HUES6 (cell line): ENCODE data around the gene DEPDC1.
"Not testable (repeated sequence)": the region's sequence is repeated elsewhere in the genome, so short reads cannot be mapped to it uniquely, and the experiment has no call there.

Experiments
- H3K27ac ChIP-seq: 2 replicates; pipeline ENCODE4 v1.7.0; 2013; ENCODE audit warnings: low read depth, mild to moderate bottlenecking, low read length, inconsistent platforms
- H3K27me3 ChIP-seq: 2 replicates; pipeline ENCODE4 v1.6.1; 2013; ENCODE audit warnings: low read length; ENCODE audit not compliant: control insufficient read depth, insufficient read depth
- H3K36me3 ChIP-seq: 2 replicates; pipeline ENCODE4 v1.6.1; 2013; ENCODE audit warnings: low read length; ENCODE audit not compliant: control insufficient read depth, insufficient read depth
- H3K4me1 ChIP-seq: 2 replicates; pipeline ENCODE4 v1.6.1; 2013; ENCODE audit warnings: low read length; ENCODE audit not compliant: control insufficient read depth, insufficient read depth
- H3K4me3 ChIP-seq: 2 replicates; pipeline ENCODE4 v1.5.1; 2013; ENCODE audit warnings: low read depth, low read length
- H3K9ac ChIP-seq: one replicate; pipeline ENCODE4 v1.6.1; 2013; ENCODE audit warnings: mild to moderate bottlenecking, low read length
- H3K9me3 ChIP-seq: 2 replicates; pipeline ENCODE4 v1.6.1; 2013; ENCODE audit warnings: low read depth, low read length; ENCODE audit not compliant: control insufficient read depth, insufficient read depth

Gene DEPDC1

DNA sequence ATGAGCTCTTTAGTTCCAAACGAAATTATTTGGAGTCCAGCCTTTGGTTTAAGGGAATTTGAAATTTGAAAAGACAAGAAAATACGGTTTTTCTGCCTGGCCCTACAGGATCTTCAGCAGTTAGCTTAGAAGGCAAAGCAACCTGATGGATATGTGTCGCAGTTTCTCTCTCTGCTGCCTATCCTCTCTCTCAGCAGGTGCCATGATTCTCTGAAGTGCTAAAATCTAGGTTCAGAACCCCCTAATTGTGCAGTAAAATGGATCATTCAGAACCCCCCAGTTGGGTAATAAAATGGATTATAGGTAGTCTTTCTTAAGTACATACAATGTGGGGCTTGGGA is 446 bp upstream of the DEPDC1 start:
- H3K9me3 ChIP-seq: no peaks in the 10 kb centered on the region
- peaks cover 19% of the 10 kb centered on the region for H3K4me1 ChIP-seq
- H3K27ac ChIP-seq: no peak overlapping the region
- H3K4me3 ChIP-seq: peak overlapping the region; percentile 94
- H3K9ac ChIP-seq: peak overlapping the region; percentile 50
- no peaks in the 10 kb centered on the region for H3K27me3 ChIP-seq
- H3K36me3 ChIP-seq: peaks cover 17% of the 10 kb centered on the region

DNA sequence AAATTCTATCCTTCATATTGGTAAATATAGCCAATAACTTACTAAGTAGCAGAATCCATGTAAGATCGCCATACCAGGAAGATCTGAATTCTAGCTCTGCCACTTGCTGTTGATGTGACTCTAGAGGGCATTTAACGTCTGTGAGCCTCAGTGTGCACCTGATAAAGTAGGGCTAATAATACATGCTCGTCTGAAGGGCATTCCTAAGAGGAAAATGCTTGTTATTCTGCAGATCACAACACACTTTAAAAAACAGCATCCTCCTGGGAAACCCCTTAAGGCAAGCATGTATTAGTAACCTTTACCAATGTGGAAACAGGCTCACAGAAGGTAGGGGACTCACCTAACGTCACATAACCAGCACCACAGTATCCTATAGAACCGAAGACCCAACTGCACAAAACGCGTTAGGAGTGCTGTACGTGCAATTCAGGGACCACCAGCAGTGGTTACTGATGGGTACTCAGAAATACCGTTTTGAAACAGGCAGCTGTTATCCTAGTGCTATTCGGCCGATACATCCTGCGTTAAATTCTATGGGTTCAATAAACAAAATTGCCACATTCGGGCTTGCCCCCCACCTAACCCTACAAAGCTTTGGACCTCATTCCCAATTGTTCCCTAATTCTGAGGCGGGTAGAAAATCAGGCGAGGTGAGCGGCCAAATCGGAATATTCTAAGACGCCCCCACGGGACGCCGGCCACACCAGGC is 758 bp downstream of the DEPDC1 start:
- Histone ChIP-seq H3K27me3 (no peaks in the 10 kb centered on the region), H3K9me3 (no peaks in the 10 kb centered on the region), H3K9ac (peak overlapping the region; percentile 96), H3K36me3 (peaks cover 29% of the 10 kb centered on the region), H3K4me1 (peaks cover 19% of the 10 kb centered on the region), H3K27ac (peak overlapping the region; percentile 85; the same call in 1 of the 2 replicates), H3K4me3 (peak overlapping the region; percentile 94)

DNA sequence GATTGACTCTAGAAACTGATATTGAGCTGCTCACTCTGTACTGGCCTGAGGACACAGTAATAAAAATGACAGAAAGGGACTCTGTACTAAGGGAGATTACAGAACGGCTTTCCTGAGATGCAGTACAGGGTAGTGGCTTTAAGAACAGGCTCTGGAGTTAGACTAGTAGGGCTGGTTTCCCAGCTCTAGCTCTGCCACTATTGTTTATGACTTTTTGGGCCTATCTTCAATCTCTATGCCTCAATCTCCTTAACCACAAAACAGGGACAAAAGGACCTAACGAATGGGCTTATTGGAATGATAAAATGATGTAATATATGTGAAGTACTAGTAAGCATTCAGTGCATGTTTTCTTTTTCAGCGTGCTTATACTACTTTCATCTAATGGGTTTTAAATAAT is 1.4 kb downstream of the DEPDC1 start:
- no peak overlapping the region for H3K27ac ChIP-seq
- H3K36me3 ChIP-seq: peaks cover 35% of the 10 kb centered on the region
- H3K27me3 ChIP-seq: no peaks in the 10 kb centered on the region
- peaks cover 19% of the 10 kb centered on the region for H3K4me1 ChIP-seq
- H3K9me3 ChIP-seq: no peaks in the 10 kb centered on the region
- H3K4me3 ChIP-seq: peak overlapping the region; percentile 94
- H3K9ac ChIP-seq: peak overlapping the region; percentile 96

DNA sequence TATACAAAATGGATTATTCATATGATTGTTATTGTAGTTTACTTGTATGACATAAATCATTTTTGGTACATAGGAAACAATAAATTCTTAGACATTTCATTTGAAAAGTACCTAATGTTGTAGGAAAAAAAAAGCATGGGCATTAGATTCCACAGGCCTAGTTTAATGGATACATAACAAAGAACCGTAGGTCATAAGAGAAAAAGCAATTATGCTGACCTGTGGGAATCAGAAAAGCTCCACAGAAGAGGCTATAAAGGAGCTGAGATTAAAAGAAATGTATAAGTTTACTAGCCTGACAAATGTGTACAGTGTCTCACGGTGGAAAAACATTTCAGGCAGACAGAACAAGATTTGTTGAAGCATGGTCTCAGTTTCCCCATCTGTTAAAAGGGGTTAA is 3.7 kb downstream of the DEPDC1 start:
- H3K9ac ChIP-seq: no peak overlapping the region
- H3K4me3 ChIP-seq: no peak overlapping the region
- H3K27me3 ChIP-seq: no peaks in the 10 kb centered on the region
- H3K4me1 ChIP-seq: peaks cover 19% of the 10 kb centered on the region
- H3K27ac ChIP-seq: no peak overlapping the region
- H3K9me3 ChIP-seq: no peaks in the 10 kb centered on the region
- peaks cover 58% of the 10 kb centered on the region for H3K36me3 ChIP-seq

DNA sequence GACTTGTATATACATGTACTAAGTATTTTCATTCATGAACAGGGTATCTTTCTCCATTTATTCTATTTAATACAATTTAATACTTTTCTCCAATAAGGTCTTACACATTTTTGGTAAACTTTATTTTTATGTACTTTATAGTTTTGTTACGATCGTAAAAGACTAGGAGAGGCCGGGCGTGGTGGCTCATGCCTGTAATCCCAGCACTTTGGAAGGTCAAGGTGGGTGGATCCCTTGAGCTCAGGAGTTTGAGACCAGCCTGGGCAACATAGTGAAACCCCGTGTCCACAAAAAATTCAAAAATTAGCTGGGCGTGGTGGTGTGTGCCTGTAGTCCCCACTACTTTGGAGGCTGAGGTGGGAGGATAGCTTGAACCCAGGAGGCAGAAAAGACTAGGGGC is 4.6 kb downstream of the DEPDC1 start:
- not testable (repeated sequence) for H3K27me3 ChIP-seq, H3K9me3 ChIP-seq, H3K4me3 ChIP-seq, H3K27ac ChIP-seq, H3K9ac ChIP-seq
- peaks cover 15% of the 10 kb centered on the region for H3K4me1 ChIP-seq
- peaks cover 68% of the 10 kb centered on the region for H3K36me3 ChIP-seq

DNA sequence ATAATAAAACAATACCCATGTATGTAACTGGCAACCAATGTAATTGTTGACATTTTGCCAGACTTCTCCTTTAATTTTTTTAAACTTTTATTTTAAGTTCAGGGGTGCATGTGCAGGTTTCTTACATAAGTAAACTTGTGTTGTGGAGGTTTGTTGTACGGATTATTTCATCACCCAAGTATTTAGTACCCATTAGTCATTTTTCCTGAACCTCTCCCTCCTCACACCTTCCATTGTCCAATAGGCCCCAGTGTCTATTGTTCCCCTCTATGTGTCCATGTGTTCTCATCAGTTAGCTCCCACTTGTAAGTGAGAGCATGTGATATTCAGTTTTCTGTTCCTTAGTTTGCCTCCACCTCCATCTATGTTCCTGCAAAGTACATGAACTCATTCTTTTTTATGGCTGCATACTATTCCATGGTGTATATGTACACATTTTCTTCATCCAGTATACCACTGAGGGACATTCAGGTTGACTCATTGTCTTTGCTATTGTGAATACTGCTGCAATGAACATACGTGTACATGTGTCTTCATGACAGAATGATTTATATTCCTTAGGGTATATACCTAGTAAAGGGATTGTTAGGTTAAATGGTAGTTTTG is 6.7 kb downstream of the DEPDC1 start:
- Histone ChIP-seq H3K4me3 (no peak overlapping the region), H3K36me3 (peaks cover 88% of the 10 kb centered on the region), H3K27me3 (no peaks in the 10 kb centered on the region), H3K9ac (no peak overlapping the region), H3K9me3 (no peaks in the 10 kb centered on the region), H3K4me1 (peaks cover 8% of the 10 kb centered on the region), H3K27ac (no peak overlapping the region)

DNA sequence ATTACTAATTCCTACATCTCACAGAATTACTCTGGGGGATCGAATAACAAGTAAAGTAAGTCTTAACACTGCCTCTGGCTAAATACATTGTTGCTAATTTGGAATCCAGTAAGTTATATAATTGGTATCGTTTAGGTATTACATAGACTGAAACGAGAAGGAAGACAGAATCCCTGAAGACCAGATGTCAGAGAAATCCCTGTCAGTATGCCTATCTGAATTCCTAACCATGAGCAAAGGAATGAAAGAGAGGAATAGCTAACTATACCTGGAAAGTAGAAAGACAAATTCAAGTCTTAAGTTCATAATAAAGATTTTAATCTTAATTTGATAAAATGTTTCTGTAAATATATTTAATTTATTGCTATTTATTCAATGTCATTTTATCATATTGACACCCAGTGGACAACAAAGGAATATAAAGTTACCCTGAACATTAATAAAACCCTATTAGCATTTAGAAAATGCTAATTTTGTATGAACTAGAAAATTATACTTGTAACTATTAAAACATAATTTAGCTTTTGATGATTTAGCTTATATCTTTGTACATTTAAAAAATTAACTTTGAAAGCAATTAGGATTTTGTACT is 11.4 kb downstream of the DEPDC1 start:
- peaks cover 94% of the 10 kb centered on the region for H3K36me3 ChIP-seq
- no peak overlapping the region for H3K9ac ChIP-seq
- no peak overlapping the region for H3K4me3 ChIP-seq
- no peaks in the 10 kb centered on the region for H3K4me1 ChIP-seq
- H3K27me3 ChIP-seq: no peaks in the 10 kb centered on the region
- no peak overlapping the region for H3K27ac ChIP-seq
- H3K9me3 ChIP-seq: no peaks in the 10 kb centered on the region

DNA sequence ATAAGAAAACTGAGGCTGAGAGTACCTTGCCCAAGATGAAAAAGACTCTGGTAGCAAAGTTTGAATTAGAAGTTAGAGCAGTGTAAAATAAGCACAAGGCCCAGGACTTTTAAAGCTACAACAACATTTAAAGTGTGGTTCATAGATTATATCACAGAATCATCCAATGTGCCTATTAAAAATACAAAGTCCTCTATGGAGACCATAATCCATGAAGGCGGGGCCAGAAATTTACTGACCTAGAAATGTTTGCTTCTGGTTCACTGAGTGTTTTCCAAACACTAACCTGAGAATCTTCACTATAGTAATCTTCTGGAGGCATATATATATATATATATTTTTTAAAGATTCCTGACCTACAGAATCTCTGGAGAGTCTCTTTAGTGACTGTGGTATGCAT is 12.3 kb downstream of the DEPDC1 start:
- no peaks in the 10 kb centered on the region for H3K4me1 ChIP-seq
- H3K4me3 ChIP-seq: no peak overlapping the region
- H3K36me3 ChIP-seq: peaks cover 92% of the 10 kb centered on the region
- no peaks in the 10 kb centered on the region for H3K27me3 ChIP-seq
- H3K9ac ChIP-seq: no peak overlapping the region
- H3K27ac ChIP-seq: no peak overlapping the region
- H3K9me3 ChIP-seq: no peaks in the 10 kb centered on the region

DNA sequence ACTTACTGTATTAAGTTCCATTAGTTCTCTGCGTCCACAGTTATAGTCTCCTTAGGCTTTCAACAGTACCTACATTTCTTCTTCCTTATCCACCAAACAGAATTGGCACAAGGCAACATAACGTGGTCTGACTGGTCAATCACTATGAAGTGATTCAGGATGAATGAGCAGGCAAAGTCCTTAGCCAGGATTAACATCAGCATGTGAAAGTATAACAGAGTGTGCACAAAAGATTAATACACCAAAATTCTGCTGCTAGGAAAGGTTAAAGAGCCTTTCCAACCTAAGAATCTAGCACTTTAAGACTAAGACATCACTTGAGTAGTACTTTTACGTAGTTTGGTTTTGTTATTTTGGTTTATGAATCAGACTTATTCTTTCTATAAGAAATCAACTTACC is 15.8 kb downstream of the DEPDC1 start:
- Histone ChIP-seq H3K4me1 (peaks cover 3% of the 10 kb centered on the region; the same call in 1 of the 2 replicates), H3K9me3 (no peaks in the 10 kb centered on the region), H3K9ac (no peak overlapping the region), H3K36me3 (peaks cover 93% of the 10 kb centered on the region), H3K4me3 (no peak overlapping the region), H3K27me3 (no peaks in the 10 kb centered on the region), H3K27ac (no peak overlapping the region)

DNA sequence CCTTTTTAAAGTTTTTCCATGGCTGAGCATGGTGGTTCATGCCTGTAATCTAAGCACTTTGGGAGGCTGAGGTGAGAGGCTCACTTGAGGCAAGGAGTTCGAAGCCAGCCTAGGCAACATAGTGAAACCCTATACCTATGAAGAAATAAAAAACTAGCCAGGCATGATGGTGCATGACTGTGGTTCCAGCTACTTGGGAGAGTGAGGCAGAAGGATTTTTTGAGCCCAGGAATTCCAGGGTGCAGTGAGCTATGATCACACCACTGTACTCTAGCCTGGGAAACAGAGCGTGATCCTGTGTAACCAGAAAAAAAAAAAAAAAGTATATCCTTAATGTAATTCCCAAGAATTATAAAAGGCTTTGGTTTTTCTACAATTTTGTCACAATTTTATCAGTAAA is 17.4 kb downstream of the DEPDC1 start:
- Histone ChIP-seq H3K4me3 (no peak overlapping the region), H3K36me3 (peaks cover 87% of the 10 kb centered on the region), H3K27me3 (no peaks in the 10 kb centered on the region), H3K9ac (no peak overlapping the region), H3K4me1 (peaks cover 3% of the 10 kb centered on the region; the same call in 1 of the 2 replicates), H3K9me3 (no peaks in the 10 kb centered on the region), H3K27ac (no peak overlapping the region)

DNA sequence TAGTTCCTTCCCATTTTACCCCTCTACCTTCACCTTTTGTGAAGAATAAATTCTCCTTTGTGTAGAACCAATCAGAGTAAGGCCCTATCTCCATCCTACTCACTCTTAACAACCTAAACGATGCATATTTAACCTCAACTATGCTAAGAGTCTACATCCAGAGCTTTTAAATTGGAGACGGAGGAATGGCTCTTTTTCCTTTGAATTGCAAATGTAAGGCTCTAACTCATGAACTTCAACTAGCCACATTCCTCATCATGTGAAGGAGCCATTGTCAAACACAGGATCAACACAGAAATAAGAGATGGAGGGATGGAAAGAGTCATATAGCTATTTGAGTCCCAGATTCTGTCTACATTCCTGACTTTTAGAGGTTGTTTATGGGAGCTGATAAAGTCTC is 18.2 kb downstream of the DEPDC1 start:
- Histone ChIP-seq H3K4me1 (peaks cover 3% of the 10 kb centered on the region; the same call in 1 of the 2 replicates), H3K9me3 (no peaks in the 10 kb centered on the region), H3K36me3 (peaks cover 81% of the 10 kb centered on the region), H3K4me3 (no peak overlapping the region), H3K9ac (no peak overlapping the region), H3K27ac (no peak overlapping the region), H3K27me3 (no peaks in the 10 kb centered on the region)
